ENCODE data around the gene FAM3C. TPM values are rescaled to one million over a fixed set of nuclear protein-coding genes. Genes with fewer than 3 reads are reported as not detected.

Gene FAM3C
- total and polyA plus RNA-seq, 2 donors (not counting 1 experiment from before 2014, with no cell fraction given) = 38.7 to 75.4 TPM

- ATAC-seq (ENCODE audit: low read depth) = no peak
- ChIA-PET POLR2A (interaction anchor here (1.6 kb wide), 1 partner anchor 20 kb away, joined by 3 read pairs; no protein-coding TSS in a partner anchor), CTCF (interaction anchor here (8.8 kb wide), 1 partner anchor 22 kb away, joined by 286 read pairs; no protein-coding TSS in a partner anchor)
- H3K4me3 ChIP-seq (ENCODE audit: control extremely low read depth in 1 of 5, extremely low read depth in 1 of 5, insufficient read depth in 1 of 5, low read depth in 2 of 5, low read length in 4 of 5) = no peak overlapping the region
- peak overlapping the region; percentile 82 for H3K4me2 ChIP-seq (replicated peaks; ENCODE audit: low read depth, low read length, poor library complexity, severe bottlenecking)
- 95% methylated on average over 6 of the region's 7 CpGs for WGBS (ENCODE audit: insufficient coverage)
- no peak for DNase-seq
- H3K9me3 ChIP-seq (ENCODE audit: control extremely low read depth in 1 of 3, control insufficient read depth in 2 of 3, insufficient read depth in 1 of 3, low read length in 2 of 3) = no peaks in the 10 kb centered on the region
- no peaks in the 10 kb centered on the region for H4K20me1 ChIP-seq (ENCODE audit: control insufficient read depth, insufficient read depth, low read length, poor library complexity, severe bottlenecking)
- Mint-ChIP-seq H3K9me3 (ENCODE audit: insufficient read depth) (no peaks in the 10 kb centered on the region), H3K4me3 (no peak overlapping the region), H3K4me1 (peaks cover 73% of the 10 kb centered on the region), H3K27me3 (no peaks in the 10 kb centered on the region), H3K27ac (peak overlapping the region; percentile 32)
- no peaks in the 10 kb centered on the region for H3K27me3 ChIP-seq (replicated peaks in 1 of 4; ENCODE audit: control extremely low read depth in 1 of 4, control insufficient read depth in 3 of 4, insufficient read depth in 4 of 4, low read length in 3 of 4)
- H3K36me3 ChIP-seq (replicated peaks in 1 of 2; ENCODE audit: control extremely low read depth in 1 of 2, control insufficient read depth in 1 of 2, extremely low read depth in 1 of 2, insufficient read depth in 2 of 2, low read length in 1 of 2) = peaks cover 6 to 16% of the 10 kb centered on the region in 2 experiments
- H3K27ac ChIP-seq (ENCODE audit: low read length in 2 of 2) = peak overlapping the region in 1 of 2 donors; percentile 96
- intact Hi-C loops (cut with micrococcal nuclease) = no loop called here
- no peak for TF ChIP-seq EZH2 (IDR thresholded peaks at IDR 0.05; ENCODE audit: borderline replicate concordance, insufficient read depth, low read depth, low read length, poor library complexity, severe bottlenecking)
- TF ChIP-seq, protein P1, sequence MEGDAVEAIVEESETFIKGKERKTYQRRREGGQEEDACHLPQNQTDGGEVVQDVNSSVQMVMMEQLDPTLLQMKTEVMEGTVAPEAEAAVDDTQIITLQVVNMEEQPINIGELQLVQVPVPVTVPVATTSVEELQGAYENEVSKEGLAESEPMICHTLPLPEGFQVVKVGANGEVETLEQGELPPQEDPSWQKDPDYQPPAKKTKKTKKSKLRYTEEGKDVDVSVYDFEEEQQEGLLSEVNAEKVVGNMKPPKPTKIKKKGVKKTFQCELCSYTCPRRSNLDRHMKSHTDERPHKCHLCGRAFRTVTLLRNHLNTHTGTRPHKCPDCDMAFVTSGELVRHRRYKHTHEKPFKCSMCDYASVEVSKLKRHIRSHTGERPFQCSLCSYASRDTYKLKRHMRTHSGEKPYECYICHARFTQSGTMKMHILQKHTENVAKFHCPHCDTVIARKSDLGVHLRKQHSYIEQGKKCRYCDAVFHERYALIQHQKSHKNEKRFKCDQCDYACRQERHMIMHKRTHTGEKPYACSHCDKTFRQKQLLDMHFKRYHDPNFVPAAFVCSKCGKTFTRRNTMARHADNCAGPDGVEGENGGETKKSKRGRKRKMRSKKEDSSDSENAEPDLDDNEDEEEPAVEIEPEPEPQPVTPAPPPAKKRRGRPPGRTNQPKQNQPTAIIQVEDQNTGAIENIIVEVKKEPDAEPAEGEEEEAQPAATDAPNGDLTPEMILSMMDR (IDR thresholded peaks at IDR 0.05) = no peak
- H2AFZ ChIP-seq (ENCODE audit: insufficient read depth, low read depth, low read length, poor library complexity, severe bottlenecking) = no peak overlapping the region
- H3K4me1 ChIP-seq (ENCODE audit: control insufficient read depth in 2 of 2, insufficient read depth in 2 of 2, low read length in 2 of 2) = peaks cover 61 to 66% of the 10 kb centered on the region in 2 donors
- no peak overlapping the region for H3K9ac ChIP-seq (ENCODE audit: low read length)
- peaks cover 85% of the 10 kb centered on the region for H3K79me2 ChIP-seq (ENCODE audit: control insufficient read depth, insufficient read depth, low read length)
Observed at GRCh38 chr7:121393005-121393366, 3.1 kb downstream of the FAM3C start.

GRCh38 chr7:121392277-121393004, 3.7 kb downstream of the FAM3C start:
- Histone ChIP-seq H3K9ac (ENCODE audit: low read length) (no peak overlapping the region), H3K27ac (ENCODE audit: low read length in 2 of 2) (peak overlapping the region in 1 of 2 donors; percentile 61), H3K4me3 (ENCODE audit: control extremely low read depth in 1 of 5, extremely low read depth in 1 of 5, insufficient read depth in 1 of 5, low read depth in 2 of 5, low read length in 4 of 5) (peak overlapping the region in 1 of 5 experiments; percentile 17), H3K36me3 (replicated peaks in 1 of 2; ENCODE audit: control extremely low read depth in 1 of 2, control insufficient read depth in 1 of 2, extremely low read depth in 1 of 2, insufficient read depth in 2 of 2, low read length in 1 of 2) (peaks cover 6 to 16% of the 10 kb centered on the region in 2 experiments), H3K4me1 (ENCODE audit: control insufficient read depth in 2 of 2, insufficient read depth in 2 of 2, low read length in 2 of 2) (peaks cover 62 to 71% of the 10 kb centered on the region in 2 donors), H3K79me2 (ENCODE audit: control insufficient read depth, insufficient read depth, low read length) (peaks cover 90% of the 10 kb centered on the region), H2AFZ (ENCODE audit: insufficient read depth, low read depth, low read length, poor library complexity, severe bottlenecking) (no peak overlapping the region), H3K27me3 (replicated peaks in 1 of 4; ENCODE audit: control extremely low read depth in 1 of 4, control insufficient read depth in 3 of 4, insufficient read depth in 4 of 4, low read length in 3 of 4) (no peaks in the 10 kb centered on the region), H4K20me1 (ENCODE audit: control insufficient read depth, insufficient read depth, low read length, poor library complexity, severe bottlenecking) (no peaks in the 10 kb centered on the region), H3K9me3 (ENCODE audit: control extremely low read depth in 1 of 3, control insufficient read depth in 2 of 3, insufficient read depth in 1 of 3, low read length in 2 of 3) (no peaks in the 10 kb centered on the region), H3K4me2 (replicated peaks; ENCODE audit: low read depth, low read length, poor library complexity, severe bottlenecking) (peak overlapping the region; percentile 44)
- peaks cover 78% of the 10 kb centered on the region for H3K4me1 Mint-ChIP-seq
- DNase-seq (no peak), ATAC-seq (ENCODE audit: low read depth) (no peak)
- TF ChIP-seq, protein P1 (IDR thresholded peaks at IDR 0.05) = no peak
- no peak for TF ChIP-seq EZH2 (IDR thresholded peaks at IDR 0.05; ENCODE audit: borderline replicate concordance, insufficient read depth, low read depth, low read length, poor library complexity, severe bottlenecking)
- ChIA-PET POLR2A (interaction anchor here (1.6 kb wide), 1 partner anchor 19 kb away, joined by 3 read pairs; no protein-coding TSS in a partner anchor), CTCF (interaction anchor here (0.8 to 8.8 kb wide), 4 partner anchors 9 to 31 kb away, joined by 3 to 286 read pairs (median 12); no protein-coding TSS in a partner anchor)
- peak overlapping the region; percentile 56 for H3K4me3 Mint-ChIP-seq
- intact Hi-C loops (cut with micrococcal nuclease) = no loop called here
- H3K9me3 Mint-ChIP-seq (ENCODE audit: insufficient read depth) = no peaks in the 10 kb centered on the region
- H3K27ac Mint-ChIP-seq = peak overlapping the region; percentile 84
- WGBS (ENCODE audit: insufficient coverage) = no CpG with 5 or more reads among the region's 10 CpGs
- no peaks in the 10 kb centered on the region for H3K27me3 Mint-ChIP-seq

All from B cell (primary cell).